OCI-LY1 (cell line): ENCODE data around the gene ABCC9.

Experiments used
- CTCF ChIP-seq: fragments of 200-600 bp; sonication (generic), shearing (Covaris generic); IDR thresholded peaks from 2 replicates; pipeline ENCODE4 v1.5.1; 2017; ENCODE audit warnings: mild to moderate bottlenecking, antibody characterized with exemption, low read length, moderate library complexity, mixed read lengths
- EZH2 ChIP-seq: fragments of 200-600 bp; sonication (generic), shearing (Covaris generic); IDR thresholded peaks from 2 replicates; pipeline ENCODE4 v1.8.0; 2017; ENCODE audit warnings: borderline replicate concordance, mixed run types, mild to moderate bottlenecking, antibody characterized with exemption, low read length, moderate library complexity, mixed read lengths

GRCh38 chr12:21776175-21776574, 165.1 kb downstream of the ABCC9 start:
- no peak for TF ChIP-seq EZH2
- TF ChIP-seq CTCF: no peak
